HFFc6 (cell line): ENCODE data around the gene FAM163B. TPM values are rescaled to one million over a fixed set of nuclear protein-coding genes. Genes with fewer than 3 reads are reported as not detected.

Experiments
- DNase-seq: peaks from one replicate; pipeline ENCODE4 v3.0.0-alpha.2; 2018
- H3K27ac Mint-ChIP-seq: 2 replicates; pipeline ENCODE4 v1.8.0; 2020; ENCODE audit warnings: mild to moderate bottlenecking, mixed read lengths
- H3K27me3 Mint-ChIP-seq: 2 replicates; pipeline ENCODE4 v1.8.0; 2021; ENCODE audit warnings: mild to moderate bottlenecking, moderate library complexity, mixed read lengths; ENCODE audit not compliant: insufficient read depth
- H3K36me3 Mint-ChIP-seq: 2 replicates; pipeline ENCODE4 v1.8.0; 2021; ENCODE audit warnings: low read depth, mixed read lengths
- H3K4me1 Mint-ChIP-seq: 2 replicates; pipeline ENCODE4 v1.8.0; 2020; ENCODE audit warnings: low read depth, mixed read lengths
- H3K4me3 Mint-ChIP-seq: 2 replicates; pipeline ENCODE4 v1.8.0; 2020; ENCODE audit warnings: mild to moderate bottlenecking, moderate library complexity, mixed read lengths
- H3K9me3 Mint-ChIP-seq: 2 replicates; pipeline ENCODE4 v1.8.0; 2020; ENCODE audit warnings: mild to moderate bottlenecking, mixed read lengths
- CTCF ChIP-seq: fragments of 200-600 bp; sonication (generic); IDR thresholded peaks from 2 replicates; pipeline ENCODE4 v1.5.0; 2021; ENCODE audit warnings: antibody characterized with exemption, mild to moderate bottlenecking
- total RNA-seq, 6 experiments: library from RNA; stranded (reverse); fragmentation: NEBNext Ultra II Directional; extraction: Animal tissue kit (Norgen Biotek cat#: 25700); gene quantifications; 2 replicates in 1 of 6; 3 replicates in 5 of 6; pipeline ENCODE4 v1.2.3, GENCODE V29; 2021

Gene FAM163B
- total RNA-seq, 6 experiments from 2014 or later: not detected

GRCh38 chr9:133647148-133647547, 38.0 kb upstream of the FAM163B start:
- Mint-ChIP-seq H3K27me3 (peaks cover 52% of the 10 kb centered on the region), H3K4me3 (no peak overlapping the region), H3K4me1 (no peaks in the 10 kb centered on the region), H3K36me3 (no peaks in the 10 kb centered on the region), H3K9me3 (no peaks in the 10 kb centered on the region), H3K27ac (no peak overlapping the region)
- TF ChIP-seq CTCF: no peak
- DNase-seq: no peak

- H3K9me3 Mint-ChIP-seq: no peaks in the 10 kb centered on the region
- no peaks in the 10 kb centered on the region for H3K4me1 Mint-ChIP-seq
- no peak for DNase-seq
- H3K4me3 Mint-ChIP-seq: no peak overlapping the region
- peaks cover 66% of the 10 kb centered on the region for H3K27me3 Mint-ChIP-seq
- H3K27ac Mint-ChIP-seq: no peak overlapping the region
- no peaks in the 10 kb centered on the region for H3K36me3 Mint-ChIP-seq
- TF ChIP-seq CTCF: no peak
Measured at GRCh38 chr9:133645021-133645765, 36.0 kb upstream of the FAM163B start.

GRCh38 chr9:133643978-133644760, 35.0 kb upstream of the FAM163B start:
- peaks cover 65% of the 10 kb centered on the region for H3K27me3 Mint-ChIP-seq

GRCh38 chr9:133643362-133643755, 34.2 kb upstream of the FAM163B start:
- no peak for TF ChIP-seq CTCF
- no peaks in the 10 kb centered on the region for H3K4me1 Mint-ChIP-seq
- H3K27ac Mint-ChIP-seq: no peak overlapping the region
- no peak overlapping the region for H3K4me3 Mint-ChIP-seq
- no peaks in the 10 kb centered on the region for H3K9me3 Mint-ChIP-seq
- peaks cover 66% of the 10 kb centered on the region for H3K27me3 Mint-ChIP-seq
- no peak for DNase-seq
- no peaks in the 10 kb centered on the region for H3K36me3 Mint-ChIP-seq

More at GRCh38 chr9:133643978-133644760, 35.0 kb upstream of the FAM163B start:
- Mint-ChIP-seq H3K4me3 (no peak overlapping the region), H3K27ac (no peak overlapping the region), H3K9me3 (no peaks in the 10 kb centered on the region), H3K36me3 (no peaks in the 10 kb centered on the region), H3K4me1 (no peaks in the 10 kb centered on the region)
- no peak for DNase-seq
- TF ChIP-seq CTCF: no peak

GRCh38 chr9:133642708-133643361, 33.6 kb upstream of the FAM163B start:
- Mint-ChIP-seq H3K27me3 (peaks cover 67% of the 10 kb centered on the region), H3K4me3 (no peak overlapping the region), H3K4me1 (no peaks in the 10 kb centered on the region), H3K27ac (no peak overlapping the region), H3K36me3 (no peaks in the 10 kb centered on the region), H3K9me3 (no peaks in the 10 kb centered on the region)
- no peak for TF ChIP-seq CTCF
- no peak for DNase-seq
